ENCODE results near the gene SPC25.

The SPC25 gene

DNA sequence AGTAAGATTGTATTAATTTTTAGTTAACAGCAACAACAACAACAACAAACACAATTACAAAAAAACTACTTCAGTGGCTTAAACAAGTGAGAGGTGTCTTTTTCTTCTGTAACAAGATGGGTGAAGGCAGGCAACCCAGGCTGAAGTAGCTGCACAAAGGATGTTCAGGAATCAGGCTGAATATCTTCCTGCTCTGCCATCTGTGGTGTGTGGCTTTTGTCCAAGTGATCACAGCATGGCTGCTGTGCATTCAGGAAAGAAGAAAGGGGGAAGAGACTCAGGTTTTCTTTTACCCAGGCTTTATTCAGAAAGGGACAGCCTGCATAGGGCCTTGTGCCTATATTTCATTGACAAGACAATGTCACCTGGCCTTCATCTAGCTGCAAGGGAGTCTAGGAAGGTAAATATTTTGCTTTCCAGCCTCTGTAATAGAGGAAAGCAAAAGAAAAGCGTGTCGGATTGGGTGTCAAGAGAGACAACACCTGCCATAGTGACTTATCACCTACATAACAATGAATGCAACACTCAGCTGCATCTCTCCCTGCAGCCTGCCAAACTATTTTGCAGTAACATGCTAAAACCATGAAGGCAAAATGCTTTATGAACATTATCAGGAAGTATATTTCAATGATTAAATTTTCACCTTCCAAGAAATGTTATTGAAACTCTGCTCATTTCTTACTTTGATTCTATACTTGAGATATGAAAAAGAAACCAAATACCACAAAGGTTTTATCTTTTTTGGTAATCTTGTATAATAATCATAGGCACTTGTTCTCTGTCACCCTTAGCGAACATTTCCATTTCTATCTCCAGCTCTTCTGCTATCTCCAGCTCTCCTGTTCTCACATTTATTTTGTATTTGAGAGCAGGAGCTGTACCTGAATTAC, 25.5 kb upstream of the SPC25 start:
- no peak for DNase-seq (ENCODE audit: low read depth, low spot score)
- TF ChIP-seq, protein P1, sequence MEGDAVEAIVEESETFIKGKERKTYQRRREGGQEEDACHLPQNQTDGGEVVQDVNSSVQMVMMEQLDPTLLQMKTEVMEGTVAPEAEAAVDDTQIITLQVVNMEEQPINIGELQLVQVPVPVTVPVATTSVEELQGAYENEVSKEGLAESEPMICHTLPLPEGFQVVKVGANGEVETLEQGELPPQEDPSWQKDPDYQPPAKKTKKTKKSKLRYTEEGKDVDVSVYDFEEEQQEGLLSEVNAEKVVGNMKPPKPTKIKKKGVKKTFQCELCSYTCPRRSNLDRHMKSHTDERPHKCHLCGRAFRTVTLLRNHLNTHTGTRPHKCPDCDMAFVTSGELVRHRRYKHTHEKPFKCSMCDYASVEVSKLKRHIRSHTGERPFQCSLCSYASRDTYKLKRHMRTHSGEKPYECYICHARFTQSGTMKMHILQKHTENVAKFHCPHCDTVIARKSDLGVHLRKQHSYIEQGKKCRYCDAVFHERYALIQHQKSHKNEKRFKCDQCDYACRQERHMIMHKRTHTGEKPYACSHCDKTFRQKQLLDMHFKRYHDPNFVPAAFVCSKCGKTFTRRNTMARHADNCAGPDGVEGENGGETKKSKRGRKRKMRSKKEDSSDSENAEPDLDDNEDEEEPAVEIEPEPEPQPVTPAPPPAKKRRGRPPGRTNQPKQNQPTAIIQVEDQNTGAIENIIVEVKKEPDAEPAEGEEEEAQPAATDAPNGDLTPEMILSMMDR (IDR thresholded peaks at IDR 0.05; ENCODE audit: low read depth, low read length): no peak
- in situ Hi-C loops (cut with HindIII; ENCODE audit: low sequenced_read_pairs): no loop called here
- no peak overlapping the region for H3K4me3 ChIP-seq (ENCODE audit: low read depth, low read length)

DNA sequence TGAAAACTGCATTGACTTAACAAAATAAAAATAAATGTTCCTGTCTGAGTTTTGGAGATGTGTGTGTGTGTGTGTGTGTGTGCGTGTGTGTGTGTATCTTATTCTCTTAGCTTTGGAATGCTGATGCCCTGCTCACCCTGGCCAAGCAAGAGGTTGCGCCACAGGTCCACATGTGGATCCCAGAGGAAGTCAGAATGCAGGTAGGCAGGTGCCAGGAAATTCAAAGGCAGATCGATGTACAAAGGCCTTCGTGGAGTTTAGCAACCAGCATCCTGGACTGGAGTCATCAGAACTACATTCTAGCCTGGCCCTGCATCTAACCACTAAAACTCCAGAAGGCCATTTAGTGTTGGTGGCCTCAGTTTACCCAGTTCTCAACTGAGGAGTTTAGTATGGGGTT, 23.3 kb upstream of the SPC25 start:
- no peak overlapping the region for H3K4me3 ChIP-seq (ENCODE audit: low read depth, low read length)
- in situ Hi-C loops (cut with HindIII; ENCODE audit: low sequenced_read_pairs): no loop called here
- DNase-seq (ENCODE audit: low read depth, low spot score): no peak
- TF ChIP-seq, protein P1 (IDR thresholded peaks at IDR 0.05; ENCODE audit: low read depth, low read length): no peak

DNA sequence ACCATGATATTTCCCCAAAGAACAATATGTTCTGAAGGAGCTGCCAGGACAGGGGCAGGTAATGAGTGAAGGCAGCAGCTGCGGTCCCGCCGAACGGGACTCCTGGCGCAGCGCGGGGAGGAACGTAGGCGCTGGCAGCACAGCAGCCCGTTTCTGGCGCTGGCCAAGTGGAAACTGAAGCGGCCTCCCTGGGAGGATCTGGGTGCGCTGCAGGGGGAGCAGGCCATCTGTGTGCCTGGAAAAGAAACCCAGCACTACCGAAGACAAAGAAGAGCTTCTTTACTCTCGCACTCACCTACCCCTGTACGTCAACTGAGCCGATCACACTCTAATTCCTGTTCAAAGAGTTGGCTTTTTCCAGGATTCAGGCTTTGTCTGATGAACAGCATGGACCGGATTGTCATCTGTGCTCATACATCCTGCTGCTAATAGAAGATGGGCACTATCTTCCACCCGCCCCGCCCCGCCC, 22.7 kb upstream of the SPC25 start:
- TF ChIP-seq, protein P1 (IDR thresholded peaks at IDR 0.05; ENCODE audit: low read depth, low read length): no peak
- in situ Hi-C loops (cut with HindIII; ENCODE audit: low sequenced_read_pairs): no loop called here
- DNase-seq (ENCODE audit: low read depth, low spot score): no peak
- H3K4me3 ChIP-seq (ENCODE audit: low read depth, low read length): peak overlapping the region; percentile 30

DNA sequence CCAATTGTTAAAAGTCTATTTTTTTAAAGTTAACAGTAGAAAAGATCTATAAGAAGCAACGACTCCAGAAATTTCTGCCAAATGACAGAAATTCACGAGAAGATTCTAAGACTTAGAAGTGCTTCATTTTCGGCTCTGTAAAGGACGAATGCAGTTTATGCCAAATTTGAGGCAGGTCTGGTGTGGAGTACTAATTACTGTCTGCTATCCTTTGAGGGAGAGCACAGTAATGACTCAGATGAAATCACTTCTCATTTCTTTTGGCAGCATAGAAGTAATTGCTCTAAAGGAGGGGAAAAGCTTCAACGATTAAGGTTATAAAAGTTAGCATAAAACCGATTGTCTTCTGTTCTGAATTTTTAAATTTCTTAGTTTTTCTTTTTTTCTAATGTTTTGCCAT, 22.2 kb upstream of the SPC25 start:
- peak overlapping the region; percentile 30 for H3K4me3 ChIP-seq (ENCODE audit: low read depth, low read length)
- TF ChIP-seq, protein P1 (IDR thresholded peaks at IDR 0.05; ENCODE audit: low read depth, low read length): no peak
- no peak for DNase-seq (ENCODE audit: low read depth, low spot score)
- in situ Hi-C loops (cut with HindIII; ENCODE audit: low sequenced_read_pairs): no loop called here

DNA sequence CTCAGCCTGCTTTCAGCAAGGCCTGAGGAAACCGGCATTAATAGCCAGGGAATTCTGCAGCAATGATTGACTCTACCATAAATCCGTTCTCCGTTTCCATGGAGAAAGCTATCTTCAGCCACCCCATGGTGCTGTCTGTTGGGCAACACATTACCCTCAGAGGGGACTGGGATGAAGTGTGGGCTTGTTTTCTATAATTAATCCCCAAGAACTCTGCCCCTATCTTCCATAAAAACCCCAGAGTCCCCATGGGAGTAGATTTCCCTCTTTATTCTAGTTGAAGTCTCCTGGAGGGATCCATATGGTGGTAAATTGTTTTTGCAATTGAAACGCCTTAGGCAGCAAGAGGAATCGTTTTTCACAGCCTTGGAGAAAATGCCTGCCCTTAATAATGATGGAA, 20.1 kb upstream of the SPC25 start:
- H3K4me3 ChIP-seq (ENCODE audit: low read depth, low read length): no peak overlapping the region
- TF ChIP-seq, protein P1 (IDR thresholded peaks at IDR 0.05; ENCODE audit: low read depth, low read length): no peak
- DNase-seq (ENCODE audit: low read depth, low spot score): no peak
- in situ Hi-C loops (cut with HindIII; ENCODE audit: low sequenced_read_pairs): no loop called here

DNA sequence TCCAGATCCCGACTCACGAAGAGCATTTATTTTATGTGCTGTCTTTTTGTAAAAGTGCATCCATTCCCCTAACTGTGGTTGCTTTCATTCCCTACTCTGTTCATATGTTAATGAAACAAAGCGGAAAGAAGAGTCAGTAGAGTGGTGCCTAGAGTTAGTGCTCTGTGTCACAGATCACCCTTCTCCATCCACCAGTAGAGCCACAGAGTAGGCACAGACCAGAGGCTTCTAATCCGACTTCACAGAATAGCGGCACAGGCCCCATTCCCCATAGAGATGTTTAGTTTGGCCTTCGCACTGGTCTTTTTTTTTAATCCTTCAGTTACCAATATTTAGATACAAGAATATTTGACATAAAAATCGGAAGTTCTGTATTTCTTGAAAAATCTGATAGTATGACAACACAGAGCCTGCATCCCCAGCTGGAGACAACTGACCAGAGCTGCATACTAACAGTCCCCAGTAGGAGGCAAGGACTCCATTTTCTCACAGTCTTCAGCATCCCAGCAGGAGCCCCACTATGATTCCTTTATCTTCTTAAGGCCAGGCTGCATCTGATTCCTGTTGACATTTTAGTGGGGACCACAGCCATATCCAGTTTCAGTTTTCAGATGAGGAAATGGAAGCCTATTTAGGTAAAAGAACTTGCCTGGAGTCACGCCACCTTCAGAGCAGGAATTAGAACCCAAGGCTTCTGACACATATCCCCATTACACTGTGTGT, 17.9 kb upstream of the SPC25 start:
- DNase-seq (ENCODE audit: low read depth, low spot score): no peak
- TF ChIP-seq, protein P1 (IDR thresholded peaks at IDR 0.05; ENCODE audit: low read depth, low read length): no peak
- no peak overlapping the region for H3K4me3 ChIP-seq (ENCODE audit: low read depth, low read length)
- in situ Hi-C loops (cut with HindIII; ENCODE audit: low sequenced_read_pairs): no loop called here

All from astrocyte of the spinal cord (primary cell).